Metanephros (tissue), 1 donor: ENCODE measurements around the gene PCDHGB7. TPM values are rescaled to one million over a fixed set of nuclear protein-coding genes. Genes with fewer than 3 reads are reported as not detected.

Experiments used
- total RNA-seq: library from RNA; depleted of rRNA; stranded (reverse); fragments of >200 nt; gene quantifications from one replicate; pipeline ENCODE4 v1.2.3, GENCODE V29; 2014

The PCDHGB7 gene
- 15.8 TPM for total RNA-seq

GRCh38 chr5:141417494-141418172 lies at the start of gene PCDHGB7:
Gene PCDHGB7 (plus strand): TSS chr5:141417677. CDS start chr5:141417860, 183 bp downstream.

GRCh38 chr5:141369994-141370848 lies 47.3 kb upstream of the PCDHGB7 start, which contains the start of gene PCDHGB3:
Gene PCDHGB3 (plus strand): TSS chr5:141370242. CDS start chr5:141370395, 153 bp downstream.

GRCh38 chr5:141373673-141374317 lies 43.7 kb upstream of the PCDHGB7 start, which contains the start of gene PCDHGA6:
Gene PCDHGA6 (plus strand): TSS chr5:141373891. CDS start chr5:141374084, 193 bp downstream.

GRCh38 chr5:141382469-141383294 lies 34.8 kb upstream of the PCDHGB7 start, which contains the start of gene PCDHGA7:
Gene PCDHGA7 (plus strand): TSS chr5:141382742. CDS start chr5:141382900, 158 bp downstream.

GRCh38 chr5:141387557-141388311 lies 29.7 kb upstream of the PCDHGB7 start, which contains the start of gene PCDHGB4:
Gene PCDHGB4 (plus strand): TSS chr5:141387698. CDS start chr5:141387885, 187 bp downstream.

GRCh38 chr5:141392429-141393198 lies 24.9 kb upstream of the PCDHGB7 start, which contains the start of gene PCDHGA8:
Gene PCDHGA8 (plus strand): TSS chr5:141392633. CDS start chr5:141392814, 181 bp downstream.

GRCh38 chr5:141397756-141398551 lies 19.5 kb upstream of the PCDHGB7 start, which contains the start of gene PCDHGB5:
Gene PCDHGB5 (plus strand): TSS chr5:141397947. CDS start chr5:141398128, 181 bp downstream.

GRCh38 chr5:141402553-141403243 lies 14.8 kb upstream of the PCDHGB7 start, which contains the start of gene PCDHGA9:
Gene PCDHGA9 (plus strand): TSS chr5:141402778. CDS start chr5:141402953, 175 bp downstream.

GRCh38 chr5:141407790-141408505 lies 9.5 kb upstream of the PCDHGB7 start, which contains the start of gene PCDHGB6:
Gene PCDHGB6 (plus strand): TSS chr5:141408021. CDS start chr5:141408203, 182 bp downstream.

GRCh38 chr5:141412854-141413539 lies 4.5 kb upstream of the PCDHGB7 start, which contains the start of gene PCDHGA10:
Gene PCDHGA10 (plus strand): TSS chr5:141412987. CDS start chr5:141413176, 189 bp downstream.

GRCh38 chr5:141420855-141421488 lies 3.5 kb downstream of the PCDHGB7 start, which contains the start of gene PCDHGA11:
Gene PCDHGA11 (plus strand): TSS chr5:141421051. CDS start chr5:141421228, 177 bp downstream.

GRCh38 chr5:141430332-141431113 lies 13.0 kb downstream of the PCDHGB7 start, which contains the start of gene PCDHGA12:
Gene PCDHGA12 (plus strand): TSS chr5:141430507. CDS start chr5:141430760, 253 bp downstream.

